Skin of body (tissue), 2 donors: ENCODE measurements around the gene ATP2B2. TPM values are rescaled to one million over a fixed set of nuclear protein-coding genes. Genes with fewer than 3 reads are reported as not detected.

ENCODE experiments used
- DNase-seq: peaks from one replicate; lab custom pipeline; 2025; lab: John Stamatoyannopoulos, UW
- total RNA-seq: library from RNA; depleted of rRNA; stranded (reverse); fragments of >200 nt; gene quantifications from one replicate; pipeline ENCODE4 v1.2.3, GENCODE V29; 2014

Gene ATP2B2
- total RNA-seq, 1 donor from 2014 or later = 0.69 TPM

DNA sequence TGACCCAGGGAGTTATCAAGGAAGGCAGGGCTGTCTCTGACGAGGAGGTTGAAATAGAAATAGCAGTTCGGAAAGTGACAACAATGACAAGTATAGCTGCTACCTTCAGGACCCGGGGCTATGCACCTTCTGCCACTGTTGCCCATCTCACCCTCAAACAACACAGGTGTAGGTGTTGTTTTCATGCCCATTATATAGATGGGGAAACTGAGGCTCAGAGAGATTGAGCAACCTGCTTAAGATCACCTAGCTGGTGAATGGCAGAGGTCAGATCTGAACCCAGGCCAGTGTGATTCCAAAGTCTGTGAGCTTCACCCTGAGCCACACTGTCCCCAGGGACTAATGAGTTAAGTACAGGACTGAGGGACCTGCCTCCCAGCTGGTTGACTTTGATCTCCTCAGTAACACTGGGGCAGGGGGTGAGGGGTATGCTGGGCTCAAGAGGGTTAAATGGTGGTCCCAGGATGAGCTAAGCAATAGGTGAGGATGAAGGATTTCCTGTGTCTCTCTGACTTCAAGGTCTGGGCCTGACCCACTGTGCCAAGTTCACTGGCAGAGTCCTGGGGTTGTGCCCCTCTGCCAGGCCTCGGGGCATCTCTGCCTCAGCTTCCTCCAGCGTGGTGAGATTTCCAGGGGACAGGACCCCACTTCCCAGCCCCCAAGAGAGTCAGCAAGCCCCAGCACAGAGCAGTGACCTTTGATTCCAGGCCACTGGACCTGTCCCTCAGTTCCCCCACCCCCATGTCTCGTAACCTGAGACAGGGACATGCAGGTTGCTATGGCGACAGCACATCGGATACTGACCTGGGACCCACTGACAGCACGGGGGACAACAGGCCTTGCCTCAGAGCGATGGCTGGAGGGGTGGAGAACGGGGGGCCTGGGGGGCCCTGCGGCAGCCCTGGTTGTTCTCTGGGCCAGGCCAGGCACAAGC lies 35.0 kb downstream of the ATP2B2 start:
- DNase-seq = no peak

DNA sequence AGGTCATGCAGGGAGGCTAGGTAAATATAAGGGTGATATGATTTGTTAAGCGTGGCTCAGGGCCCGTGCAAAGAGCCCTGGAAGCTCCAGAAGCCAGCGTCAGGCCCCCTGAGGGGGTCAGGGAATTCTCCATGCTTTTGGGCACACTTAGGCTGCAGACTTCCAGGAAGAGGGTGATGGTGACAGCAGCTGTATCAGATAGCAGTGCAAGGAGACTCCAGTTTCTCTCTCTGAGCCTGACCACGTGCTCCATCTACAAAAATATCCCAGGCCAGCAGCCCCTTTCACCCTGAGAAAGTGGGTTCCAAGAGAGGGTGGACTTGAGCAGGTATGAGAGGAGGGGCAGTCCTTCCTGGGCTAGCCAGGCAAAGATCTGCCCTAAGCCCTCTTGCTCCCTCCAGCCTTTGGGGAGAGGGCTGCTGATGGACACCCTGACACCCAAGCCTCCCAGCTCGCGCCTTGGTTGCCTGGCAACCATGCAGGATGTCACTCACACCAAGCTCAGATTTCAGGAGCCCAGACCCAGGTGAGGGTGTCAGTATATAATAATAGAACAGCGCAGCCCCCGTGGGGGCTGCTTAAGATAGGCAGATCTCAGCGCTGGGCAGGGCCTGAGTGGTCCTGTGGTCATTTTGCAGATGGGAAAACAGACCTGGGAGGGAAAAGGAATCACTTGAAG lies 35.8 kb downstream of the ATP2B2 start:
- DNase-seq = no peak

GRCh38 chr3:10468613-10469354 lies 36.6 kb downstream of the ATP2B2 start:
- DNase-seq = no peak

DNA sequence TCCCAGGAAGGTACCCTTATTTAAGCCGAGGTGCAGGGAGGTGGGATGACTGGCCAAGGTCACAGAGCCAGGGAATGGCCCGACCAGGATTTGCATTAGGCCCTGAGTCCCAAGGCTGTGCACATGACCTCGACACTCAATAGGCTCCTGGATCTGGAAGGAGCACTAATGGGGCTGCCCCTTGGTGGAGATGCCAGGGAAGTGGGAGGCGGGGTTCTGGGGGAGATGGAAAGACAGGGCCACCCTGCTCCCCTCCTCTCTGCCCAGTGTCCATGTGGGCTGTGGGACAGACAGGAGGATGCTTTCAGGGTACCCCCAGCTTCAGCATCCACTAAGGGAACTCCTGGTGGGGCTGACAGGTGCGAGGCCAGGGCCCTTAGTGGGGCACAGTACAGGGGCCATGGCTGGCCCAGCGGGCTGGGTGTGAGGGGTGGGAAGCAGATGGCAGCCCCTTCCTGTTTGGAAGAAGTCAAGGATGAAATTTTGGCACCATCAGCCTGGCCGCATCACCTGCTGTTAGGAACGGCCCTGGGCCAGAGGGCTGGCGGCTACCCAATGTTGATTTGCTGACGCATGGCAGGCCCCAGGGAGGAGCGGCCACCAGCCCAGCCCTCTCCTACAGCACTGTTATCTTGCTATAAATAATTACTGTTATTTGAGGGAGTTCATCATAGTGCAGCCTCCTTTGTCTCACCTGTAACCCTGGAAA lies 37.3 kb downstream of the ATP2B2 start:
- DNase-seq = no peak

DNA sequence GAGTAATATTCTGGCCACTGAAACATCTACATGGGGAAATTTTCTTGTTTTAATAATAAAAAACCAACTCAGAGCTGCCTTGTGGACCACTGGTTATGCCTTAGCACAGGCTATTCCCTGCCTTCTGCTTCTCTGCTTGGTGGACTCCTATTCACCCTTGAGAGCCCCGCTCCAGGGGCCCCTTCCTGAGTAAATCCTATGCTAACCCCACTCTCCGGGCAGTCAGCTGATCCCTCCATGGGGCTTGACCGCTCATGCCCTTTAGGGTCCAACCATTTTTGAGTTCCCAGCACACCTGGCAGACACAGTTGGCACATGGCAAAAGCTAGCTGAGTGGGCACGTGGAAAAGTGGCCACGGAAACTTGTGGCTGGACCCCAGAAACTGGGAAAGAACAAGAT lies 38.2 kb downstream of the ATP2B2 start:
- no peak for DNase-seq

DNA sequence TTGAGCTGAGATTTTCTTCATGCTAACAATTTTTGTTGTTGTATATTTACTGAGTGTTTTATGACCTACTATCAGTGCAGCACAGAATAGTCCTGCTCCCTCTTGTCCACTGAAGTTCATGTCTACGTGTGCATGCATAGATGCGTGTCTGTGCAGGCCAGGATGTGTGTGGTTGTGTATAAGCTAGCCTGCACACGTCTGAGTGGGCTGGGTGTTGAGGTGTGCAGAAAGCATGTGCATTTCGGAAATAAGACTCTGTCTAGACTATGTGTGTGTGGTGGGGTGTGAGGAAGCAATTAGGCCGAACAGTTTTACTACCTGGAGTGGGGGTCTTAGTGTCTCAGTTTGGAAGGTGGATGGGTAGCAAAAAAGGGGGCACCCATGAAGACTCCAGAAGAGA lies 39.2 kb downstream of the ATP2B2 start:
- DNase-seq = no peak

DNA sequence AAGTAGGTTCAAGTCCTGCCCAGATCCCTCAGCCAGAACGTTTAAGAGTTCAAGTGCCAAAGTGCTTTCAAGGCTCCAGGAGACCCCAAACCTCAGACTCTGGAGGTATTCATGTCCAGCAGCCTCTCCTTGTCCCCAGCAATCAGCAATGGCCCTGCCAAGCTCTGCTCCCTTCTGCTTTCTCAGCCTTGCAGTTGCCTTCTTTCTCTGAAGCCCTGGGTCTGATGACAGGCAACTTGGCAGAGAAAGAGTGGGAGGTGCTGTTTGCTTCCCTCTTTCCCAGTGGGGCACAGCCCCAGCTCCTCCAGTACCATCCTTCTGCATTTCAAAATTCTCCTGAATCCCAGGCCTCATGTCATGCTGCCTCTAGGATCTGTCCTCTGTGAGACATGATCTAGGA lies 40.2 kb downstream of the ATP2B2 start:
- no peak for DNase-seq

GRCh38 chr3:10463533-10464434 lies 41.6 kb downstream of the ATP2B2 start:
- no peak for DNase-seq

- DNase-seq = no peak
These were observed 42.5 kb downstream of the ATP2B2 start for GRCh38 chr3:10462641-10463532.

- no peak for DNase-seq
These were observed 44.3 kb downstream of the ATP2B2 start for GRCh38 chr3:10460951-10461545.

GRCh38 chr3:10459954-10460754 lies 45.2 kb downstream of the ATP2B2 start:
- no peak for DNase-seq

DNA sequence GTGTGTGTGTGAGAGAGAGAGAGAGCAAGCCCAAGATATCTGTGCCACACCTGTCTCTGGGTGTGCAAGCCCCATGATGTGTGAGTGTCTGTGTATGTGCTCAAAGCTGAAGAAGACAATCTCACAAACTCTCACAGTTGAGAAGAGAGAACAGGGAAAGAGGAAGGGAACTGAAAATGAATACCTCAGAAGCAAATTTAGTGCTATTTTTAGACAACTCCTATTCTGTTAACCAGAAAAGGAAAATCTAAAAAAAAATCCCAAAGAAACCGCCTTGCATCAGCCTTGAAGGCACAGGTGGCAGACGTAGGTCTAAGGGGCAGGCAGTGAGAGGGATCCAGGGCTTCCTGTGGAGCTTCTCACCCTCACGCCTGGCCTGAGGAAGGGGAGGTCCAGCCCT lies 47.8 kb downstream of the ATP2B2 start:
- no peak for DNase-seq

- no peak for DNase-seq
These were observed 48.4 kb downstream of the ATP2B2 start for GRCh38 chr3:10456981-10457380.

DNA sequence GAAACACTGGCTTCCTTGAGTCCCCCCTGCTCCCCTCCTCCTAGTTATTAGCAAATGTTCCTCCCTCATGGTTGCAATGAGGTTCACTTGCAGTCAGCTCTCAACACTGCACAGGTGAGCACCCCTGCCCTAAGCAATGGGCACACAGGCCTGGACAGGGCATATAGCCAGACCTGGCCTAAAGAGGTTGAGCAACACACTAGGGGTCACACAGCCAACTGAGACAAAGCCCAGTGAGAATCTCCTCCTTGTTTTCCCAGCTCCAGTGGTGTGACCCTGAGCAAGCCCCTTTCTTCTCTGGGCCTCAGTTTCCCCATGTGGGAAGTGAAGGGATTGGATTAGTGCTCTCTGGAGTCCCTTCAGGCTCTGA lies 49.9 kb downstream of the ATP2B2 start:
- DNase-seq = no peak

DNA sequence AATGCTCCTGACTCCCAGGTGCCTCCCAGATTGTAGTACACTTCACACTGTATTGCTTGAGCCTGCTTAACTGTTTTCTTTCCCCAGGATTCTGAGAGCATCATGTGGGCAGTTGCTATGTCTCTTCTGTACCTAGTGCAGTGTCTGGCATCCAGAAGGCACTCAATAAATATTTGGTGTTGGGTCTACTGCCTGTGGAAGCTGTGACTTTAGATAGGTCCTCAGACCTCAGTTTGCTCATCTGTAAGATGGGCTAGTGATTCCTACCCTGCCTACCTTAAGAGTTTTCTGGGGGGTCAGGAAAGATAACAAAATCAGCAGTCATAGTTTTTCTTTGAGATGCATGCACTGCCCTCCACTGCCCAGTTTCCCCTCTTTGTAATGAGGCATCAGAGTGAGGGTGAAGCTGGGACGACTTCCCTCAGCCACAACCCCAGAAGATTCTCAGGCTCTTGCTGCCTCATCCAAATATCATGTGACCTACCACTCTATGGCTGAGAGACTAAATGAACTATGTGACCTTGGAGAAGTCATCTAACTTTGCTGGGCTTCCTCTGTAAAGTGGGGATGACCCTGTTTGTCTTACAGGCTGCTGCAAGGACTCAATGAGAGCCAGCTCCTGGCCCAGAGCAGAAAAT lies 50.4 kb downstream of the ATP2B2 start:
- DNase-seq = no peak

DNA sequence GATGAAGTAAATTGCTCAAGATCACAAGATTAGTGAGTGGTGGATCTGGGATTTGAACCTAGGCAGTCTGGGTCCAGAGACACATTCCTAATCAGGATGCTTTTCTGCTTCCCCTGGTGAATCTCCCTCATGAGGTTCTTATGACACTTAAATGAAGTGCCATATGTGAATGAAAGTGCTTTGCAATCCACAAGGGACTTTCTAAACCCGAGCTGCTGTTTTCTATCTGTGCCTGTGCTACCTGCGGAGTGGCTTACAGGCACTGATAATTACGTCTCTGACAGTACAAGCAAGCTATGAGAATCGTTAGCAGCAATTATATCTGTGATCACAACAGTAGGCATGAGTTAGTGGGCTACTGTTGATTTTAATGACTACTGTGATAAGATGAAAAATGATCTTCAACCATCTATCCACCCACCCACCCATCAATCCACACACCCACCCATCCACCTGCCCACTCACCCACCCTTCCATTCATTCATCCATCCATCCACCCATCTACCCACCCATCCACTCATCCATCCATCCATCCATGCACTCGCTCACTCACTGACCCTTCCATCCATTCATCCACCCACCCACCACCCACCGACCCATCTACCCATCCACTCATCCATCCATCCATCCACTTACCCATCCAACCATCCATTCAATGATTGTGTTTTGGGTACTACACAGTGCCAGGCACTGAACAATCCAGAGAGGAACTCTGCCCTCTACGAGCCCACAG lies 51.8 kb downstream of the ATP2B2 start:
- DNase-seq = no peak
